Measurements from ENCODE around the gene GALNT8.

Gene GALNT8

GRCh38 chr12:4806439-4807115 lies 86.4 kb downstream of the GALNT8 start:
- TF ChIP-seq CTCF (IDR thresholded peaks at IDR 0.05), result no peak

- TF ChIP-seq CTCF (IDR thresholded peaks at IDR 0.05), result no peak
These were observed 87.0 kb downstream of the GALNT8 start for GRCh38 chr12:4807116-4807783.

GRCh38 chr12:4807813-4808212 lies 87.6 kb downstream of the GALNT8 start:
- TF ChIP-seq CTCF (IDR thresholded peaks at IDR 0.05), result no peak

- no peak for TF ChIP-seq CTCF (IDR thresholded peaks at IDR 0.05)
These were observed 88.8 kb downstream of the GALNT8 start for GRCh38 chr12:4809013-4809448.

GRCh38 chr12:4809449-4810218 lies 89.4 kb downstream of the GALNT8 start:
- TF ChIP-seq CTCF (IDR thresholded peaks at IDR 0.05), result no peak

GRCh38 chr12:4810219-4810671 lies 90.0 kb downstream of the GALNT8 start:
- TF ChIP-seq CTCF (IDR thresholded peaks at IDR 0.05), result no peak

GRCh38 chr12:4812624-4813327 lies 92.6 kb downstream of the GALNT8 start:
- no peak for TF ChIP-seq CTCF (IDR thresholded peaks at IDR 0.05)

All from LNCAP (cell line).